ENCODE data around the gene GPANK1.

The GPANK1 gene

GRCh38 chr6:31636698-31637596, 27.9 kb downstream of the GPANK1 start:
- H3K36me3 ChIP-seq (ENCODE audit: insufficient read depth, insufficient read length, low read length), result peaks cover 91% of the 10 kb centered on the region
- no peak for DNase-seq (ENCODE audit: low read depth, low spot score)
- H3K9me3 ChIP-seq (ENCODE audit: insufficient read depth, low read length), result no peaks in the 10 kb centered on the region; the same call in 1 of the 2 replicates
- no peaks in the 10 kb centered on the region for H3K27me3 ChIP-seq (ENCODE audit: insufficient read depth, insufficient read length)
- peaks cover 2% of the 10 kb centered on the region for H3K4me1 ChIP-seq (ENCODE audit: insufficient read depth, insufficient read length)
- no peak overlapping the region for H3K9ac ChIP-seq (ENCODE audit: insufficient read length, low read depth)
- no peak for TF ChIP-seq YY1 (IDR thresholded peaks at IDR 0.05; ENCODE audit: insufficient read depth, insufficient read length)
- TF ChIP-seq SUZ12 (IDR thresholded peaks at IDR 0.05; ENCODE audit: extremely low read depth, insufficient read depth, insufficient read length), result no peak
- TF ChIP-seq ZNF274 (IDR thresholded peaks at IDR 0.05; ENCODE audit: low read depth, low read length), result no peak
- no peak overlapping the region for H3K4me3 ChIP-seq (ENCODE audit: insufficient read length, low read depth)

- Histone ChIP-seq H3K36me3 (ENCODE audit: insufficient read depth, insufficient read length, low read length) (peaks cover 91% of the 10 kb centered on the region), H3K27me3 (ENCODE audit: insufficient read depth, insufficient read length) (no peaks in the 10 kb centered on the region)
Observed at GRCh38 chr6:31634969-31635575, 29.7 kb downstream of the GPANK1 start.

DNA sequence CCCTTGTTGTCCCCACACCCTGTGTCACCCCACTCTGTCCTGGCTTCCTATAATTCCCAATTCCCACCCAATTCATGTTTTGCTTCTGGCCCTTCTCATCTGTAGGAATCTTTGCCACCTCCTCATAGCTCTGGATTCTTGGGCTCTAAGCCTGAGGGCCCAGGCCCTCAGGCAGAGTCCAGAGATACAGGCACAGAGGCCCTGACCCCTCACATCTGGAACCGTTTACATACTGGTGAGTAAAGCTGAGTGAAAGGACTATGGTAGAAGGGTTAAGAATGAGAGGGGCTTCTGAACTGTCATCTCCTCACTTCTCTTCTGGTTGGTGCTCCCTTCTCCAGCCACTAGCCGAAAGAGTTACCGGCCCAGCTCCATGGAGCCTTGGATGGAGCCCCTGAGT, 30.7 kb downstream of the GPANK1 start:
- H3K9ac ChIP-seq (ENCODE audit: insufficient read length, low read depth), result no peak overlapping the region
- peaks cover 90% of the 10 kb centered on the region for H3K36me3 ChIP-seq (ENCODE audit: insufficient read depth, insufficient read length, low read length)
- H3K4me1 ChIP-seq (ENCODE audit: insufficient read depth, insufficient read length), result peaks cover 2% of the 10 kb centered on the region
- H3K27me3 ChIP-seq (ENCODE audit: insufficient read depth, insufficient read length), result no peaks in the 10 kb centered on the region
- TF ChIP-seq YY1 (IDR thresholded peaks at IDR 0.05; ENCODE audit: insufficient read depth, insufficient read length), result no peak
- no peaks in the 10 kb centered on the region for H3K9me3 ChIP-seq (ENCODE audit: insufficient read depth, low read length)
- H3K4me3 ChIP-seq (ENCODE audit: insufficient read length, low read depth), result no peak overlapping the region
- DNase-seq (ENCODE audit: low read depth, low spot score), result no peak

More at GRCh38 chr6:31634969-31635575, 29.7 kb downstream of the GPANK1 start:
- Histone ChIP-seq H3K4me3 (ENCODE audit: insufficient read length, low read depth) (no peak overlapping the region), H3K9ac (ENCODE audit: insufficient read length, low read depth) (no peak overlapping the region), H3K4me1 (ENCODE audit: insufficient read depth, insufficient read length) (peaks cover 2% of the 10 kb centered on the region), H3K9me3 (ENCODE audit: insufficient read depth, low read length) (no peaks in the 10 kb centered on the region; the same call in 1 of the 2 replicates)
- DNase-seq (ENCODE audit: low read depth, low spot score), result no peak
- TF ChIP-seq SUZ12 (IDR thresholded peaks at IDR 0.05; ENCODE audit: extremely low read depth, insufficient read depth, insufficient read length), result no peak

DNA sequence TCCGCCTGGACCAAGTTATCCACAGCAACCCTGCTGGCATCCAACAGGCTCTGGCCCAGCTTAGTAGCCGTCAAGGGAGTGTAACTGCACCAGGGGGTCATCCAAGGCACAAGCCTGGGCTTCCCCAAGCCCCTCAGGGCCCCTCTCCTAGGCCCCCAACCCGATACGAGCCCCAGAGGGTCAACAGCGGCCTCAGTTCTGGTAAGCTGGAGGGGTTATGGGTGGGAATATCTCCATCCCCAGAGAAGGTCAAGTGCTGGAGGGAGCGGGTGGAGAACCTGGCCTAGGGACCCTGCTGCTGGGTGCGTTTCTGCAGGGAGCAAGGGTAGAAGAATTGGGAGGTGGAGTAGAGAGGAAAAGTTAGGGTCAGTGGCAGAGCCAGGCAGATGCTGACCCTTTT, 31.4 kb downstream of the GPANK1 start:
- peaks cover 2% of the 10 kb centered on the region for H3K4me1 ChIP-seq (ENCODE audit: insufficient read depth, insufficient read length)
- no peaks in the 10 kb centered on the region for H3K9me3 ChIP-seq (ENCODE audit: insufficient read depth, low read length)
- H3K4me3 ChIP-seq (ENCODE audit: insufficient read length, low read depth), result no peak overlapping the region
- H3K27me3 ChIP-seq (ENCODE audit: insufficient read depth, insufficient read length), result no peaks in the 10 kb centered on the region
- no peak overlapping the region for H3K9ac ChIP-seq (ENCODE audit: insufficient read length, low read depth)
- peaks cover 94% of the 10 kb centered on the region for H3K36me3 ChIP-seq (ENCODE audit: insufficient read depth, insufficient read length, low read length)
- TF ChIP-seq YY1 (IDR thresholded peaks at IDR 0.05; ENCODE audit: insufficient read depth, insufficient read length), result no peak
- TF ChIP-seq SUZ12 (IDR thresholded peaks at IDR 0.05; ENCODE audit: extremely low read depth, insufficient read depth, insufficient read length), result no peak
- TF ChIP-seq ZNF274 (IDR thresholded peaks at IDR 0.05; ENCODE audit: low read depth, low read length), result no peak
- no peak for DNase-seq (ENCODE audit: low read depth, low spot score)

GRCh38 chr6:31632279-31632946, 32.4 kb downstream of the GPANK1 start:
- Histone ChIP-seq H3K27me3 (ENCODE audit: insufficient read depth, insufficient read length) (no peaks in the 10 kb centered on the region), H3K4me3 (ENCODE audit: insufficient read length, low read depth) (no peak overlapping the region), H3K36me3 (ENCODE audit: insufficient read depth, insufficient read length, low read length) (peaks cover 97% of the 10 kb centered on the region), H3K4me1 (ENCODE audit: insufficient read depth, insufficient read length) (peaks cover 2% of the 10 kb centered on the region), H3K9ac (ENCODE audit: insufficient read length, low read depth) (no peak overlapping the region), H3K9me3 (ENCODE audit: insufficient read depth, low read length) (no peaks in the 10 kb centered on the region)
- DNase-seq (ENCODE audit: low read depth, low spot score), result no peak
- TF ChIP-seq YY1 (IDR thresholded peaks at IDR 0.05; ENCODE audit: insufficient read depth, insufficient read length) (no peak), SUZ12 (IDR thresholded peaks at IDR 0.05; ENCODE audit: extremely low read depth, insufficient read depth, insufficient read length) (no peak), ZNF274 (IDR thresholded peaks at IDR 0.05; ENCODE audit: low read depth, low read length) (no peak)

- DNase-seq (ENCODE audit: low read depth, low spot score), result no peak
- Histone ChIP-seq H3K4me1 (ENCODE audit: insufficient read depth, insufficient read length) (peaks cover 2% of the 10 kb centered on the region), H3K9ac (ENCODE audit: insufficient read length, low read depth) (no peak overlapping the region), H3K27me3 (ENCODE audit: insufficient read depth, insufficient read length) (no peaks in the 10 kb centered on the region), H3K36me3 (ENCODE audit: insufficient read depth, insufficient read length, low read length) (peaks cover 97% of the 10 kb centered on the region), H3K9me3 (ENCODE audit: insufficient read depth, low read length) (no peaks in the 10 kb centered on the region), H3K4me3 (ENCODE audit: insufficient read length, low read depth) (no peak overlapping the region)
- no peak for TF ChIP-seq YY1 (IDR thresholded peaks at IDR 0.05; ENCODE audit: insufficient read depth, insufficient read length)
- TF ChIP-seq SUZ12 (IDR thresholded peaks at IDR 0.05; ENCODE audit: extremely low read depth, insufficient read depth, insufficient read length), result no peak
- TF ChIP-seq ZNF274 (IDR thresholded peaks at IDR 0.05; ENCODE audit: low read depth, low read length), result no peak
Observed at GRCh38 chr6:31631681-31632278, 33.0 kb downstream of the GPANK1 start.

DNA sequence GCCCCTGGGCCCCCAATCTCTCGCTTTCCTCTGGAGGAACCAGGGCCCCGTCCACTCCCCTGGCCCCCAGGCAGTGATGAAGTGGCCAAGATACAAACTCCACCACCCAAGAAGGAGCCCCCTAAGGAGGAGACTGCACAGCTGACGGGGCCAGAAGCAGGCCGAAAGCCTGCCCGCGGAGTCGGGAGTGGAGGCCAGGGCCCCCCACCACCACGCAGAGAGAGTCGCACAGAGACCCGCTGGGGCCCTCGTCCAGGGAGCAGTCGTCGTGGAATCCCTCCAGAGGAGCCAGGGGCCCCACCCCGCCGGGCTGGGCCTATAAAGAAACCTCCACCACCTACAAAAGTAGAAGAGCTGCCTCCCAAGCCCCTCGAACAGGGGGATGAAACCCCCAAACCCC, 33.6 kb downstream of the GPANK1 start:
- no peak for TF ChIP-seq ZNF274 (IDR thresholded peaks at IDR 0.05; ENCODE audit: low read depth, low read length)
- TF ChIP-seq YY1 (IDR thresholded peaks at IDR 0.05; ENCODE audit: insufficient read depth, insufficient read length), result no peak
- no peak for TF ChIP-seq SUZ12 (IDR thresholded peaks at IDR 0.05; ENCODE audit: extremely low read depth, insufficient read depth, insufficient read length)
- Histone ChIP-seq H3K4me3 (ENCODE audit: insufficient read length, low read depth) (no peak overlapping the region), H3K9me3 (ENCODE audit: insufficient read depth, low read length) (no peaks in the 10 kb centered on the region), H3K4me1 (ENCODE audit: insufficient read depth, insufficient read length) (peaks cover 2% of the 10 kb centered on the region), H3K36me3 (ENCODE audit: insufficient read depth, insufficient read length, low read length) (peaks cover 97% of the 10 kb centered on the region), H3K27me3 (ENCODE audit: insufficient read depth, insufficient read length) (no peaks in the 10 kb centered on the region), H3K9ac (ENCODE audit: insufficient read length, low read depth) (no peak overlapping the region)
- no peak for DNase-seq (ENCODE audit: low read depth, low spot score)
